NCI-H2029 treated with DMSO at 0.1 percent for 48 hours (cell line): ENCODE results near the gene YBX1.
"Not testable (repeated sequence)": the region's sequence is repeated elsewhere in the genome, so short reads cannot be mapped to it uniquely, and the experiment has no call there.

Source experiments
- DNase-seq: peaks from one replicate; lab custom pipeline; 2025; lab: John Stamatoyannopoulos, UW

YBX1 gene

GRCh38 chr1:42681741-42682483 is at the start of gene YBX1:
TSS of gene YBX1 (plus strand) at chr1:42682418. CDS start at chr1:42682566, 148 bp downstream.
- peak; percentile 100 for DNase-seq

GRCh38 chr1:42639116-42639515 is 43.1 kb upstream of the YBX1 start:
- DNase-seq, result no peak

- no peak for DNase-seq
Observed at GRCh38 chr1:42646056-42646455, 36.2 kb upstream of the YBX1 start.

- no peak for DNase-seq
Observed at GRCh38 chr1:42657201-42657600, 25.0 kb upstream of the YBX1 start.

GRCh38 chr1:42657981-42658876 is 24.0 kb upstream of the YBX1 start, which contains the start of gene PPIH:
TSS of gene PPIH (plus strand) at chr1:42658423. CDS start at chr1:42658447, 24 bp downstream.
- DNase-seq, result peak; percentile 91

DNA sequence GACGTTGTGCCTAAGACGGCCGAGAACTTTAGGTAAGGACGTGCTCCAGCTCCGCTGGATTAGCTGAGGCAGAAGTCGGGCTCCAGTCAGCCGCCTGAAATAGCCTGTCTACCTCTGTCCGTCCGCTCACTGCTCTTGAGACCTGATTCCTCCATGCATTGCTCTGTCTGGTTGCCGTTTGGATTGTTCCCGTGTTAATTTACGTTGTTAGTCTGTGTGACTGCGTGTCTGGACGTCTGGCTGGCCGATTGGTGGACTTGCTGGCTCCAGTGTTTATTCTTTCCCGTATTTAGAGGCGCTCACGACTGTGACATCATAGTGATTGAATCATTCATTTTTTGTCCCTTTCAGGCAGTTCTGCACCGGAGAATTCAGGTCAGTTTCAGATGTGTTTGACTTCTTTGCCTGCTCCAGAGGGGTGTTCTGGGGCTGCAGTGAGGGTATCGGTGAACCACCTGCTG is 23.3 kb upstream of the YBX1 start:
- DNase-seq, result no peak

GRCh38 chr1:42660907-42661500 is 21.2 kb upstream of the YBX1 start:
- no peak for DNase-seq

GRCh38 chr1:42669936-42670335 is 12.3 kb upstream of the YBX1 start:
- DNase-seq, result no peak

DNA sequence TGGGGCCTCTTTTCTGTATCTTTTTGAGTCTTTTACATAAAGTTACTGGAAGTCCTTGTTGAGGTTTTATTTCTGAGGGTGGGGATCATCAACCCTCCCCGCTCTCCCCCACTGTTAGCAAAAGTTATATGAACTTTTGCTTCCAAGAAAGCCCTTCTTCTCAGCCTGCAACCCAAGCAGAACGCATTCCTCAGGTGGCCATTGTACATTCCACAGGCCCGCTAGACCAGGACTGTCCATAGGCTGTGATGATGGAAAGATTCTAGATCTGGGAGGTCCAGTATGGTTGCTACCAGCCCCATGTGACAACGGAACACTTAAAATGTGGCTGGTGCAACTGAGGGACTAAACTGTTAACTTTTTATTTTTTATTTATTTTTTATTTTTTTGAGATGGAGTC is 11.8 kb upstream of the YBX1 start:
- DNase-seq, result no peak

DNA sequence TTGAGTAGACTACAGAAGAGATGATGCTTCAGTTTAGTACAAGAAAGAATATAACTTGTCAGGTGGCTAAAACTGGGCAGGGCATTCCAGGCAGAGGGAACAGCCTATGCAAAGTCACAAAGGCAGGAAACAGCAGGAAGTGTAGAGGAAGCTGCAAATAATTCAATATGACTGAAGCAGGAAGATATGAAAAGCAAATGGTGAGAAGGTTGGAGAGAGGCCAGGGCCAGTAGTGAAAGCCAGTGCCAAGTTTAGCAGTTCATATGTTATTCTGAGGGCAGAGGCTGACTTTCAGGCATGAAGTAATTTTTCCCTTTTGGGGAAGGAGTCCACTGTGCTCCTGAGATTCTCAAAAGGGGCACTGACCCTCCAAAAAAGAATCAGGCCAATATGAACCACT is 8.0 kb upstream of the YBX1 start:
- peak; percentile 38 for DNase-seq

DNA sequence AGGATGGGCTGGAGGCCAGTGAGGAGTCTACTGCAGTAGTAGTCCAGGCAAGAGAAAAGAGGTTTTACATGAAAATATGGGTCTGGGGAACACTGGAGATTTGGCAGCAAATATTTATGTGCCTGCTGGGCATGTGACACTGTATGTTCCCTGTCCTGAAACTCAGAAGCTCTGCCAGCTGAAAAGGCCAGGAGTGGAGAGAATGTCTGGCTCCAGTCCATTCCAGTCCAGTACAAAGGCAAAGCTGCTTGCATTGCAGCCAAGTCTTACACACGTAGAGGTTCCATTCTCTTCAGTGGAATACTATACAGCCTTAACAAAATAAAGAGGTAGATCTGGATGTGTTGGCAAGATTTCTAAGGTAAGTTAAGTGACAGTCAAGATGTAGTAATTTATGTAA is 7.5 kb upstream of the YBX1 start:
- DNase-seq, result no peak

GRCh38 chr1:42675467-42675866 is 6.8 kb upstream of the YBX1 start:
- DNase-seq, result no peak

DNA sequence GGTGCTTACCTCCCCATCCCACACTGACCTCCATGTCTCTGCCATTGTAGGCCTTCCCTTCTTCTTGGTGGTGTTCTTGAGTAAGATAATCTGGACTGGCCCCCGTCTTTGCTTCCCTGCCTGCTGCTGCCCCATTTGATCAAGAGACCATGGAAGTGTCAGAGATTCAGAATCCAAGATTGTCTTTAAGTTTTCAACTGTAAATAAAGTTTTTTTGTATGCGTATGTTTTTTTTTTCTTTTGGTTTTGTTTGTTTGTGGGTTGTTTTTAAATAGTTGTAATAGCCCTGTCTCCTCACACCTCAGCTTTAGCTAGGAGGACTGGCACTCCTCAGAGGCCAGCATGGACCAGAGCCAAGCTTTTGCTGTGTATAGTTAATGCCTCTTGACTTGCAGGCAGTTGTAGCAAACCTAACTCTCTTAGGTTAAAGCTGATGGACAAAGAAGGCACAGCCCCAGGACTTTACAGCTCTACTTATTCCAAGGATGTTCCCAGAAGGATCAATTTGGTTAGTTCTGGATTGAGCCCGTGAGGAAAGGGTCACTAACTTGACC is 5.6 kb upstream of the YBX1 start:
- no peak for DNase-seq

GRCh38 chr1:42679364-42679983 is 2.7 kb upstream of the YBX1 start:
- DNase-seq, result no peak

DNA sequence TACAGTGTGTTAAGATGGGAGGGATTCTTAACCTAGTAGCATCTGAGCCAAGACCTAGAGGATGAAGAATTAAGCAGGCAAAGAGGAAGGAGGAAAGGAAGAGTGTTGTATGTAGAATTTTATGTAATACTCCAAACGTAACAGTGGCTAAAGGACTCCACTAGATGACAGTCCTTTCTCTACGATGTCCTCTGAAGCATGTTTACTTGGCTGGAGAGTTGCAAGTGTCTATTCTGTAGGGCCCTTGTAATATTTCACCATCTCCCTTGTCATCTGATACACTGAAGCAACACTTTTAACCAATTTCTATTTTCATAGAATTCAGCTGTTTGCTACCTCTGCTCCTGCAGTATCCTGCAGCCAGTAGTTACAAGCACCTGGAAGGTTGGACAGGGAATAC is 2.2 kb upstream of the YBX1 start:
- peak; percentile 54 for DNase-seq

DNA sequence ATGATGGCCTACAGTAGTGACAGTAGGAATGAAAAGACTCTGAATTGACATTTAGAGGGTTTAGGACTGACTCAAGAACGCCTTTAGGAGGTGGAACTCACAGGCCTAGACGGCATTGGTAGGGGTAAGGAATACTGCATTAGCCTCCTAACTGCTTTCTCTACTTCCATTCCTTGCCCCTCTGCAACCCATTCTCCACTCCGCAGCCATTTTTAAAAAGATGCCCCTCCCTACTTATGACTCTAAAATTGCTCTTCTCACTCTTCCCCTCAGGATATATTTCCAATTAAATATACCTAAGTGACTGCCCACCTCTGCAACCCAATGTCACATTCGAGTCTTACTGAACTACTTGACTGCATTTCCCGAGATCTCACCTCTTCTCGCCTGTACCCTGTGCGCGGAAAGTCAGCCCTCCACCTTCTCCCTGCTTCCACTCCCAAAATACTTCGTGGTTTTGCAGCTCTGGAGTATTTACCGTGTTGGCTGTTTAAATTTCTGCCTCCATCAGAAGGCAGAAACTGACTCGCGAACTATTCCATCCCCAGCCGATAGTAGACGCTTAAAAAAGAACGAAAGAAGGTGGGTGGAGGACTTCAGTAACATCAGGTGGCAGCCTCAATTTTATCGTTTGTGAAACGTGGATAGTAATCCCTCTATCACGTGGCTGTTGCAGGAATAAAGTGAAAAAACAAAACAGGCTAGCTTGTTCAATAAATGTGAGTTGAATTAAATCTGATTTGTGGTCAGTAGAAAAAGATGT is 1.1 kb upstream of the YBX1 start:
- peak; percentile 66 for DNase-seq

DNA sequence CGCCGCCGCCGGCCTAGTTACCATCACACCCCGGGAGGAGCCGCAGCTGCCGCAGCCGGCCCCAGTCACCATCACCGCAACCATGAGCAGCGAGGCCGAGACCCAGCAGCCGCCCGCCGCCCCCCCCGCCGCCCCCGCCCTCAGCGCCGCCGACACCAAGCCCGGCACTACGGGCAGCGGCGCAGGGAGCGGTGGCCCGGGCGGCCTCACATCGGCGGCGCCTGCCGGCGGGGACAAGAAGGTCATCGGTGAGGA is 193 bp downstream of the YBX1 start:
- not testable (repeated sequence) for DNase-seq

DNA sequence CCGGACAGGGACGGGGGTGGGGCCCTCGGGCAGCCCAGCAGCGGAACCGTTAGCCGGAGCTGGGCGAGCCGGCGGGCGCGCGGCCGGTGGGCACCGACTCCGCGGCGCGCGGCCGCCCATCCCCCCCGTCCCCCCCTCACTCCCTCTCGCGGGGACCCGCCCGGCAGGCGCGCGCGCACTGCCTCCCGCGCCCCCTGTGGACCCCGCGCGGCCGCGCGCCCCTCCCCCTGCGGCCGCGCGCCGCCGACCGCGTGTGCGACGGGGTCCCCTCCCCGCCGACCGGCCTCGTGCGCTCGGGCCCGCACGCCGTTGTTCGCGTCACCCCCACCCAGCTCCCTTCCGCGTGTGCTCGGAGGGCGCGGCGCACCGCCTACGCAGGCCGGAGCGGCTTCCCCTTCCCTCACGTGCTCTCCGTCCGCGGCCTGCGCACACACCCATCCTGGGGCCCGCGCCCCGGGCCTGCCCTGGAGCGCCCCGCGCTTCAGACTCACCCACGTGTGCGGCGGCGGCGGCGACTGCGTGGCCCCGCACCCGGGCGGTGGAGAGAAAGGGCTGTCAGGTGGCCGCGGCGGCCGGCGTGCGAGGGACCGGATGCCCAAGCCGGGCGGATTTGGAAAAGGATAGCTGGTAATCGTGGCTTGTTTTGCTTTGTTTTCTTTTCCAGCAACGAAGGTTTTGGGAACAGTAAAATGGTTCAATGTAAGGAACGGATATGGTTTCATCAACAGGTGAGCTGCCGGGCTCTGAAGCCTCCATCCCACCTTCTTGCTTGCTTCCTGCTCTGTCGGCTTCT is 717 bp downstream of the YBX1 start:
- DNase-seq, result peak; percentile 42

DNA sequence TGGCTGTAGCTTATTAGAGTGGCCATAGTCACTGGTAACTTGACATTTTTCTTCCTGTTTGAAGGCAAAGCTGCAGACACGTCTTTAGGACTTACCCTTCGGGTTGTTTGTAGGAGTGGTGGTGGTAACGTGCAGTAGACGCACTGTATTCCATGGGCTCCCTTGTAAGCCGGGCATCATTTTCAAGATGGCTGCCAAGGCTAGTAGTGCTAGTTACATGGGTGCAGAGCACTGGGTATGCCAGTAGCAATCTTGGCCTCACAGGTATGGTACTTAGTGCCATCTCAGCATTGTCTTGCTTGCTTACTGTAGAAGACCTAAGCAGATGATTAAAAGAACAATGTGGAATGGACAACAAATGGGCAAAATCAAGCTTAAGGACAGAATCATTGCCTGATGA is 1.9 kb downstream of the YBX1 start:
- no peak for DNase-seq

DNA sequence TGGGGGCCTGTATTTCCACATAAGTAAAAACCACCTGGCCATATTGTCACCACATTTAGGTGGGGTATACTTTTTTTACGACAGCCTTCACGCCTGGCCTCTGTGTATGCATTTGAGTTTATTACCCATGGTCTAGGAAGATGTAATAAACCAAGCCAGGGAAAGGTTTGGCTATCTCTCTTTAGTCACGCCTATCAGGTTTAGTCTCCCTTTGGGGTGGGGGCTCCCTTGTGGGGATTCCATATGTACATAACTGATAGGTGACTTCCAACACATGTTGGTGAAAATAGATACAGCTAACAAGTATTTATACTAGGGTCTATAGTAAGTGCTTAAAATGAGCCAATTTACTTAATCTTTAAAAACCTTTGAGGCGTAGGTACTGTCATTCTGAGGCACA is 4.2 kb downstream of the YBX1 start:
- DNase-seq, result no peak

DNA sequence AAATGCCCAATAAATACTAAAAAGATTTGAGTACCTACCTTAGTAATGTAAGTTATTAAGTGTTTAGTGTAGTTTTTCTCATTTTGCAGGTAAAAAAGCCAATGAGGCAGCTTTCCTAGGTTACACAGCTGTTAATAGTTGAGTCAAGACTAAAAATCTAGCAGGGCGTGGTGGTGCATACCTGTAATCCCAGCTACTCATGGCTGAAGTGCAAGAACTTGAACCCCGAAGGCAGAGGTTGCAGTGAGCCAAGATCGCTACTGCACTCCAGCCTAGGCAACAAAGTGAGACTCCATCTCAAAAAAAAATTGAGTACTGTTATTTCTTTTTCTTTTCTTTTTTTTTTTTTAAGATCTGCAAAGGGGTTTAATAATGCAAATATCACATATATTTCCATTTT is 7.7 kb downstream of the YBX1 start:
- no peak for DNase-seq
